HepG2 (cell line): ENCODE results near the gene MLANA. TPM values are rescaled to one million over a fixed set of nuclear protein-coding genes. Genes with fewer than 3 reads are reported as not detected.

Experiments used
- BRD4 ChIP-seq: sonication (generic); formaldehyde crosslinking; IDR thresholded peaks from 2 replicates; pipeline ENCODE4 v1.4.0; 2020; ENCODE audit warnings: missing genetic modification reagents
- MED1 ChIP-seq: sonication (generic); formaldehyde crosslinking; IDR thresholded peaks from 2 replicates; pipeline ENCODE4 v1.4.0; 2020; ENCODE audit warnings: missing genetic modification reagents
- MTF2 ChIP-seq: sonication (generic); formaldehyde crosslinking; IDR thresholded peaks from 2 replicates; pipeline ENCODE4 v1.5.0; 2020; ENCODE audit warnings: missing genetic modification reagents, borderline replicate concordance
- POLR2G ChIP-seq: fragments of 200-400 bp; formaldehyde crosslinking; IDR thresholded peaks from 2 replicates; pipeline ENCODE4 v1.6.1; 2018; ENCODE audit warnings: mild to moderate bottlenecking, low read depth, low read length, moderate library complexity
- RBM39 ChIP-seq: fragments of 200-400 bp; formaldehyde crosslinking; IDR thresholded peaks from one replicate; pipeline ENCODE4 v1.6.1; 2018; ENCODE audit warnings: antibody characterized with exemption, mild to moderate bottlenecking, low read depth, low read length; ENCODE audit not compliant: poor library complexity, severe bottlenecking
- RELA ChIP-seq: sonication (generic); formaldehyde crosslinking; IDR thresholded peaks from 2 replicates; pipeline ENCODE4 v1.4.0; 2020; ENCODE audit warnings: missing genetic modification reagents
- RFX1 ChIP-seq: fragments of 450-650 bp; IDR thresholded peaks from 2 replicates; pipeline ENCODE4 v1.6.1; 2017
- SCMH1 ChIP-seq: sonication (generic); formaldehyde crosslinking; IDR thresholded peaks from 2 replicates; pipeline ENCODE4 v1.9.0; 2021; ENCODE audit warnings: missing genetic modification reagents, mild to moderate bottlenecking, borderline replicate concordance
- ZNF253 ChIP-seq: sonication (generic); formaldehyde crosslinking; IDR thresholded peaks from 2 replicates; pipeline ENCODE4 v1.8.0; 2022; ENCODE audit warnings: mild to moderate bottlenecking, missing genetic modification reagents, borderline replicate concordance
- ZNF274 ChIP-seq: sonication (generic); formaldehyde crosslinking; IDR thresholded peaks from 2 replicates; pipeline ENCODE4 v1.5.1; 2020; ENCODE audit warnings: mild to moderate bottlenecking, missing genetic modification reagents
- ZNF317 ChIP-seq: sonication (generic); formaldehyde crosslinking; IDR thresholded peaks from 2 replicates; pipeline ENCODE4 v1.5.0; 2020; ENCODE audit warnings: mild to moderate bottlenecking, missing genetic modification reagents
- ZNF468 ChIP-seq: sonication (generic); formaldehyde crosslinking; IDR thresholded peaks from 2 replicates; pipeline ENCODE4 v1.8.0; 2022; ENCODE audit warnings: mild to moderate bottlenecking, moderate library complexity, missing genetic modification reagents
- ZNF766 ChIP-seq: sonication (generic); formaldehyde crosslinking; IDR thresholded peaks from 2 replicates; pipeline ENCODE4 v1.5.0; 2020; ENCODE audit warnings: missing genetic modification reagents, borderline replicate concordance
- ZNF772 ChIP-seq: sonication (generic); formaldehyde crosslinking; IDR thresholded peaks from 2 replicates; pipeline ENCODE4 v1.5.0; 2020; ENCODE audit warnings: mild to moderate bottlenecking, missing genetic modification reagents
- ZNF780A ChIP-seq: sonication (generic); formaldehyde crosslinking; IDR thresholded peaks from 2 replicates; pipeline ENCODE4 v1.8.0; 2022; ENCODE audit warnings: mild to moderate bottlenecking, missing genetic modification reagents, moderate library complexity
- polyA plus RNA-seq, 8 experiments: library from polyadenylated mRNA; depleted of rRNA in 3 of 8; stranded (reverse) in 7 of 8; unstranded in 1 of 8; fragments of >200 nt; fragmentation: Illumina TruSeq in 4 of 8; extraction: Trizol in 4 of 8; gene quantifications; 2 replicates each; pipeline versions ENCODE4 v1.2.1 to v1.2.3, GENCODE V29; 2011 to 2016; ENCODE audit warnings: low read depth in 4 of 8, missing spikeins in 1 of 8, mixed read lengths in 1 of 8; ENCODE audit not compliant: insufficient read depth in 1 of 8
- total RNA-seq, 5 experiments: library from RNA; depleted of rRNA; stranded (reverse); fragments of >200 nt; fragmentation: Illumina TruSeq; extraction: Trizol; gene quantifications; 2 replicates each; pipeline ENCODE4 v1.2.3, GENCODE V29; 2016; ENCODE audit warnings: low read depth in 1 of 5
- TF ChIP-seq, protein P1 (sequence below): sonication (generic); formaldehyde crosslinking; IDR thresholded peaks from 2 replicates; pipeline ENCODE4 v1.8.1; 2023; ENCODE audit warnings: missing genetic modification reagents, inconsistent platforms, borderline replicate concordance
- TF ChIP-seq, protein P2 (sequence below): sonication (generic); formaldehyde crosslinking; IDR thresholded peaks from 2 replicates; pipeline ENCODE4 v1.5.1; 2020; ENCODE audit warnings: missing genetic modification reagents, mild to moderate bottlenecking, borderline replicate concordance
- TF ChIP-seq, protein P3 (sequence below): sonication (generic); formaldehyde crosslinking; IDR thresholded peaks from 2 replicates; pipeline ENCODE4 v1.4.0; 2020; ENCODE audit warnings: missing genetic modification reagents, borderline replicate concordance
- TF ChIP-seq, protein P4 (sequence below): sonication (generic); formaldehyde crosslinking; IDR thresholded peaks from 2 replicates; pipeline ENCODE4 v1.8.0; 2022; ENCODE audit warnings: mild to moderate bottlenecking, missing genetic modification reagents
- TF ChIP-seq, protein P5 (sequence below): sonication (generic); formaldehyde crosslinking; IDR thresholded peaks from 2 replicates; pipeline ENCODE4 v1.9.0; 2022; ENCODE audit warnings: low read depth, missing genetic modification reagents

Gene MLANA
- total and polyA plus RNA-seq, 2 of the 13 experiments (the other 11 are each of a cell fraction or from before 2014, with no cell fraction given) = 0.11 to 0.18 TPM

DNA sequence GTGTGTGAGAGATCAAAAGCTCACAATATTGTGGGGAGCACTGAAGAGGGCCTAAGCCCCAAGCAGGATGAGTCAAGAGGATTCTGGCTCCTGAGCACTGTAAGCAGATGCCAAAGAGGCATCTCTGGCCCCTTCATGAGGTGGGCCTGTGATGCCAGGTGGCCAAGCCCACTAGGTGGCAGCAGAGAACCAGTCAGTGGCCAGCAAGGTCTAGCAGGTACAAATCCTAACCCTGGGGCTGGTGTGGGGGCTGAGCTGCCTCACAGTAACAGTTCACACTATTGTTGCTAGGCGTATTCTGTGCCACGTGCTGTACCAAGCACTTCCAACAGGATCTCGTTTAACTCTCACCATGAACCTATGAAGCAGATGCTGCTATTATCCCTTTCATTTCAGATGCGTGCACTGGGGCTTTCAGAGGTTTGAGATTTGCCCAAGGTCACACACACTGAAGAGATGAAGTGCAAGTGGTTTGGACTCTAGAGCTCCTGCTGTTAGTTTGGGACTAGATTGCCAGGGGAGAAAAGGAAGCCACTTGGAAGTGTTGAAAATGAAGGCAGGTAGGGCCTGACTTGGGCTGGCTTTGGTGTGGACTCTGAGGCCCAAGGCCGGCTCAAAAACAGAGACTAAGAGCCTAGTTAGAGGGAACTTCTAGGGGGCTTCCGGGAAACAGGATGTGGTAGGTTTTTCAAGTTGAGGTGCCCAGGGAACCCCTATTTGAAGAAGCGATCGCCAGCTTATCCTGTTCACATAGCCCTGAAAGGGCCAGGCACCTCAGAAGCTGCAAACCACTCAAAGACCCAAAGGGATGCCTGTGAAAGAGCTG lies 4.4 kb upstream of the MLANA start (continued):
- no peak for TF ChIP-seq MTF2 (CRISPR knock-in tag)
- no peak for TF ChIP-seq RFX1
- TF ChIP-seq, protein P1, sequence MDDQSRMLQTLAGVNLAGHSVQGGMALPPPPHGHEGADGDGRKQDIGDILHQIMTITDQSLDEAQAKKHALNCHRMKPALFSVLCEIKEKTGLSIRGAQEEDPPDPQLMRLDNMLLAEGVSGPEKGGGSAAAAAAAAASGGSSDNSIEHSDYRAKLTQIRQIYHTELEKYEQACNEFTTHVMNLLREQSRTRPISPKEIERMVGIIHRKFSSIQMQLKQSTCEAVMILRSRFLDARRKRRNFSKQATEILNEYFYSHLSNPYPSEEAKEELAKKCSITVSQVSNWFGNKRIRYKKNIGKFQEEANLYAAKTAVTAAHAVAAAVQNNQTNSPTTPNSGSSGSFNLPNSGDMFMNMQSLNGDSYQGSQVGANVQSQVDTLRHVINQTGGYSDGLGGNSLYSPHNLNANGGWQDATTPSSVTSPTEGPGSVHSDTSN (CRISPR knock-in tag) = no peak
- TF ChIP-seq, protein P2, sequence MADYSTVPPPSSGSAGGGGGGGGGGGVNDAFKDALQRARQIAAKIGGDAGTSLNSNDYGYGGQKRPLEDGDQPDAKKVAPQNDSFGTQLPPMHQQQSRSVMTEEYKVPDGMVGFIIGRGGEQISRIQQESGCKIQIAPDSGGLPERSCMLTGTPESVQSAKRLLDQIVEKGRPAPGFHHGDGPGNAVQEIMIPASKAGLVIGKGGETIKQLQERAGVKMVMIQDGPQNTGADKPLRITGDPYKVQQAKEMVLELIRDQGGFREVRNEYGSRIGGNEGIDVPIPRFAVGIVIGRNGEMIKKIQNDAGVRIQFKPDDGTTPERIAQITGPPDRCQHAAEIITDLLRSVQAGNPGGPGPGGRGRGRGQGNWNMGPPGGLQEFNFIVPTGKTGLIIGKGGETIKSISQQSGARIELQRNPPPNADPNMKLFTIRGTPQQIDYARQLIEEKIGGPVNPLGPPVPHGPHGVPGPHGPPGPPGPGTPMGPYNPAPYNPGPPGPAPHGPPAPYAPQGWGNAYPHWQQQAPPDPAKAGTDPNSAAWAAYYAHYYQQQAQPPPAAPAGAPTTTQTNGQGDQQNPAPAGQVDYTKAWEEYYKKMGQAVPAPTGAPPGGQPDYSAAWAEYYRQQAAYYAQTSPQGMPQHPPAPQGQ (CRISPR knock-in tag) = no peak
- TF ChIP-seq ZNF253 = no peak
- no peak for TF ChIP-seq SCMH1 (CRISPR knock-in tag)
- TF ChIP-seq MED1 (CRISPR knock-in tag) = no peak
- no peak for TF ChIP-seq RELA (CRISPR knock-in tag)
- 0 out of 2 replicates have a peak, but pooled peaks have one; percentile 23 for TF ChIP-seq ZNF766
- no peak for TF ChIP-seq ZNF317
- TF ChIP-seq, protein P3, sequence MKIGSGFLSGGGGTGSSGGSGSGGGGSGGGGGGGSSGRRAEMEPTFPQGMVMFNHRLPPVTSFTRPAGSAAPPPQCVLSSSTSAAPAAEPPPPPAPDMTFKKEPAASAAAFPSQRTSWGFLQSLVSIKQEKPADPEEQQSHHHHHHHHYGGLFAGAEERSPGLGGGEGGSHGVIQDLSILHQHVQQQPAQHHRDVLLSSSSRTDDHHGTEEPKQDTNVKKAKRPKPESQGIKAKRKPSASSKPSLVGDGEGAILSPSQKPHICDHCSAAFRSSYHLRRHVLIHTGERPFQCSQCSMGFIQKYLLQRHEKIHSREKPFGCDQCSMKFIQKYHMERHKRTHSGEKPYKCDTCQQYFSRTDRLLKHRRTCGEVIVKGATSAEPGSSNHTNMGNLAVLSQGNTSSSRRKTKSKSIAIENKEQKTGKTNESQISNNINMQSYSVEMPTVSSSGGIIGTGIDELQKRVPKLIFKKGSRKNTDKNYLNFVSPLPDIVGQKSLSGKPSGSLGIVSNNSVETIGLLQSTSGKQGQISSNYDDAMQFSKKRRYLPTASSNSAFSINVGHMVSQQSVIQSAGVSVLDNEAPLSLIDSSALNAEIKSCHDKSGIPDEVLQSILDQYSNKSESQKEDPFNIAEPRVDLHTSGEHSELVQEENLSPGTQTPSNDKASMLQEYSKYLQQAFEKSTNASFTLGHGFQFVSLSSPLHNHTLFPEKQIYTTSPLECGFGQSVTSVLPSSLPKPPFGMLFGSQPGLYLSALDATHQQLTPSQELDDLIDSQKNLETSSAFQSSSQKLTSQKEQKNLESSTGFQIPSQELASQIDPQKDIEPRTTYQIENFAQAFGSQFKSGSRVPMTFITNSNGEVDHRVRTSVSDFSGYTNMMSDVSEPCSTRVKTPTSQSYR (CRISPR knock-in tag) = no peak
- no peak for TF ChIP-seq POLR2G
- no peak for TF ChIP-seq RBM39
- no peak for TF ChIP-seq ZNF780A (CRISPR knock-in tag)
- TF ChIP-seq ZNF772 (CRISPR knock-in tag) = no peak
- TF ChIP-seq, protein P4, sequence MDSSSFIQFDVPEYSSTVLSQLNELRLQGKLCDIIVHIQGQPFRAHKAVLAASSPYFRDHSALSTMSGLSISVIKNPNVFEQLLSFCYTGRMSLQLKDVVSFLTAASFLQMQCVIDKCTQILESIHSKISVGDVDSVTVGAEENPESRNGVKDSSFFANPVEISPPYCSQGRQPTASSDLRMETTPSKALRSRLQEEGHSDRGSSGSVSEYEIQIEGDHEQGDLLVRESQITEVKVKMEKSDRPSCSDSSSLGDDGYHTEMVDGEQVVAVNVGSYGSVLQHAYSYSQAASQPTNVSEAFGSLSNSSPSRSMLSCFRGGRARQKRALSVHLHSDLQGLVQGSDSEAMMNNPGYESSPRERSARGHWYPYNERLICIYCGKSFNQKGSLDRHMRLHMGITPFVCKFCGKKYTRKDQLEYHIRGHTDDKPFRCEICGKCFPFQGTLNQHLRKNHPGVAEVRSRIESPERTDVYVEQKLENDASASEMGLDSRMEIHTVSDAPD = no peak
- TF ChIP-seq, protein P5, sequence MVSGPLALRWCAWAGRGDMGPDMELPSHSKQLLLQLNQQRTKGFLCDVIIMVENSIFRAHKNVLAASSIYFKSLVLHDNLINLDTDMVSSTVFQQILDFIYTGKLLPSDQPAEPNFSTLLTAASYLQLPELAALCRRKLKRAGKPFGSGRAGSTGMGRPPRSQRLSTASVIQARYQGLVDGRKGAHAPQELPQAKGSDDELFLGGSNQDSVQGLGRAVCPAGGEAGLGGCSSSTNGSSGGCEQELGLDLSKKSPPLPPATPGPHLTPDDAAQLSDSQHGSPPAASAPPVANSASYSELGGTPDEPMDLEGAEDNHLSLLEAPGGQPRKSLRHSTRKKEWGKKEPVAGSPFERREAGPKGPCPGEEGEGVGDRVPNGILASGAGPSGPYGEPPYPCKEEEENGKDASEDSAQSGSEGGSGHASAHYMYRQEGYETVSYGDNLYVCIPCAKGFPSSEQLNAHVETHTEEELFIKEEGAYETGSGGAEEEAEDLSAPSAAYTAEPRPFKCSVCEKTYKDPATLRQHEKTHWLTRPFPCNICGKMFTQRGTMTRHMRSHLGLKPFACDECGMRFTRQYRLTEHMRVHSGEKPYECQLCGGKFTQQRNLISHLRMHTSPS (CRISPR knock-in tag) = no peak
- no peak for TF ChIP-seq ZNF468 (CRISPR knock-in tag)
- no peak for TF ChIP-seq BRD4 (CRISPR knock-in tag)
- no peak for TF ChIP-seq ZNF274 (CRISPR knock-in tag)
